K562 (cell line): ENCODE results near the gene GNAL. TPM values are rescaled to one million over a fixed set of nuclear protein-coding genes. Genes with fewer than 3 reads are reported as not detected.

Experiments
- ATAC-seq: fragments of 200-7000 bp; cut with Tn5 transposase; 3 replicates; pipeline ENCODE4 v1.9.1; 2020; ENCODE audit warnings: moderate library complexity
- BruUV-seq: library from RNA; stranded (reverse); fragments of 400-500 nt; replicated peaks from 2 replicates; lab custom pipeline; 2021; lab: Mats Ljungman, UMichigan
- CTCF ChIA-PET: fragments of 300-600 bp; formaldehyde crosslinking; extraction: SDS; loops from one replicate; lab custom pipeline; 2021; ENCODE audit warnings: low intra/inter-chr PET ratio; lab: Yijun Ruan, JAX
- POLR2A ChIA-PET: fragments of 300-600, 350-650 bp; sonication (Branson Sonifier 250); formaldehyde crosslinking; extraction: SDS; loops from one replicate; lab custom pipeline; 2021; ENCODE audit warnings: antibody characterized with exemption, inconsistent platforms; lab: Yijun Ruan, JAX
- DNase-seq, 4 experiments: peaks; one replicate each; pipeline versions ENCODE4 v3.0.0 to v3.0.0-alpha.2; 2011 to 2018; ENCODE audit warnings: low spot score in 3 of 4, mixed read lengths in 3 of 4; ENCODE audit errors: extremely low read depth in 1 of 4
- FAIRE-seq: peaks from 2 replicates; lab custom pipeline; 2011; peaks lifted over from hg19 to GRCh38; lab: Jason Lieb, UNC
- H2AFZ ChIP-seq: 2 replicates; pipeline ENCODE4 v1.6.0; 2011; ENCODE audit warnings: low read depth, low read length, control low read depth, inconsistent platforms
- H3K27ac ChIP-seq: fragments of 200-600 bp; 3 replicates; pipeline ENCODE4 v1.8.0; 2011; ENCODE audit warnings: low read depth, mild to moderate bottlenecking, control low read depth, inconsistent platforms, low read length, moderate library complexity, mixed read lengths; ENCODE audit errors: extremely low read depth
- H3K27me3 ChIP-seq, 2 experiments: fragments of 300-600 bp in 1 of 2; 2 replicates in 1 of 2; 3 replicates in 1 of 2; pipeline versions ENCODE4 v1.6.0 to v1.8.0; 2011; ENCODE audit warnings: inconsistent platforms in 2 of 2, low read length in 2 of 2, mild to moderate bottlenecking in 1 of 2, mixed read lengths in 1 of 2, moderate library complexity in 1 of 2; ENCODE audit not compliant: control insufficient read depth in 2 of 2, insufficient read depth in 2 of 2
- H3K36me3 ChIP-seq: fragments of 300-600 bp; 3 replicates; pipeline ENCODE4 v1.8.0; 2011; ENCODE audit warnings: mild to moderate bottlenecking, low read length, inconsistent platforms; ENCODE audit not compliant: control insufficient read depth, insufficient read depth
- H3K4me1 ChIP-seq, 2 experiments: fragments of 200-600 bp in 1 of 2; replicated peaks in 1 of 2; 2 replicates in 1 of 2; 3 replicates in 1 of 2; pipeline versions ENCODE4 v1.5.1 to v1.8.0; 2011; ENCODE audit warnings: inconsistent platforms in 2 of 2, low read length in 2 of 2, mild to moderate bottlenecking in 1 of 2, mixed read lengths in 1 of 2, moderate library complexity in 1 of 2; ENCODE audit not compliant: control insufficient read depth in 2 of 2, insufficient read depth in 2 of 2
- H3K4me2 ChIP-seq: 2 replicates; pipeline ENCODE4 v1.6.1; 2011; ENCODE audit warnings: low read length, control low read depth, inconsistent platforms, mixed read lengths; ENCODE audit not compliant: insufficient read depth
- H3K4me3 ChIP-seq: fragments of 200-600 bp; sonication (generic), shearing (Covaris generic); 2 replicates; pipeline ENCODE4 v1.5.1; 2016; ENCODE audit warnings: control low read depth, inconsistent platforms
- H3K79me2 ChIP-seq: fragments of 200-600 bp; 3 replicates; pipeline ENCODE4 v1.8.0; 2011; ENCODE audit warnings: low read length, inconsistent platforms; ENCODE audit not compliant: control insufficient read depth, insufficient read depth
- H3K9ac ChIP-seq, 2 experiments: 2 replicates each; pipeline versions ENCODE4 v1.6.0 to v1.6.1; 2011; ENCODE audit warnings: low read depth in 2 of 2, low read length in 2 of 2, control low read depth in 1 of 2, inconsistent platforms in 1 of 2, mild to moderate bottlenecking in 1 of 2, mixed read lengths in 1 of 2; ENCODE audit not compliant: insufficient read depth in 1 of 2
- H3K9me1 ChIP-seq: one replicate; pipeline ENCODE4 v1.6.0; 2011; ENCODE audit warnings: inconsistent platforms, mild to moderate bottlenecking, low read length, moderate library complexity; ENCODE audit not compliant: control insufficient read depth, insufficient read depth
- H3K9me3 ChIP-seq: replicated peaks from 2 replicates; pipeline ENCODE4 v1.5.1; 2011; ENCODE audit warnings: low read depth, low read length, inconsistent platforms; ENCODE audit not compliant: control insufficient read depth, insufficient read depth
- H4K20me1 ChIP-seq: replicated peaks from 2 replicates; pipeline ENCODE4 v1.6.1; 2011; ENCODE audit warnings: low read length, inconsistent platforms, mixed read lengths; ENCODE audit not compliant: control insufficient read depth, insufficient read depth
- ARID2 ChIP-seq: fragments of 450-650 bp; IDR thresholded peaks from 2 replicates; pipeline ENCODE4 v1.6.1; 2017; ENCODE audit warnings: antibody characterized with exemption, mild to moderate bottlenecking
- CTCF ChIP-seq, 3 experiments: IDR thresholded peaks in 2 of 3; conservative IDR thresholded peaks in 1 of 3; 2 replicates each; pipeline ENCODE4 v1.5.1; 2011 to 2012; ENCODE audit warnings: low read length in 3 of 3, mild to moderate bottlenecking in 3 of 3, control low read depth in 2 of 3, improper control_type of control experiment in 1 of 3, inconsistent platforms in 1 of 3, low read depth in 1 of 3, mixed read lengths in 1 of 3, moderate library complexity in 1 of 3; ENCODE audit not compliant: insufficient read depth in 2 of 3
- MEIS2 ChIP-seq: fragments of 450-650 bp; IDR thresholded peaks from 2 replicates; pipeline ENCODE4 v1.6.1; 2014; ENCODE audit warnings: mild to moderate bottlenecking; ENCODE audit not compliant: partially characterized antibody
- NEUROD1 ChIP-seq: fragments of 150-350 bp; IDR thresholded peaks from 2 replicates; pipeline ENCODE4 v1.6.1; 2014; ENCODE audit warnings: borderline replicate concordance, low read length, low read depth; ENCODE audit not compliant: partially characterized antibody
- RAD21 ChIP-seq, 2 experiments: fragments of 250-450 bp in 1 of 2; fragments of 450-650 bp in 1 of 2; sonication (Bioruptor Pico) in 1 of 2; formaldehyde crosslinking in 1 of 2; IDR thresholded peaks in 1 of 2; conservative IDR thresholded peaks in 1 of 2; 2 replicates each; pipeline versions ENCODE4 v1.4.0 to v1.8.0; 2020 to 2022; ENCODE audit warnings: mild to moderate bottlenecking in 2 of 2, moderate library complexity in 1 of 2
- REST ChIP-seq, 2 experiments: fragments of 450-650 bp; formaldehyde crosslinking in 1 of 2; IDR thresholded peaks; 2 replicates each; pipeline versions ENCODE4 v1.4.0 to v1.6.1; 2014 to 2020; ENCODE audit warnings: mild to moderate bottlenecking in 2 of 2, borderline replicate concordance in 1 of 2, low read depth in 1 of 2
- SMC3 ChIP-seq: conservative IDR thresholded peaks from 2 replicates; pipeline ENCODE4 v1.6.1; 2011; ENCODE audit warnings: low read depth, low read length, improper control_type of control experiment; ENCODE audit not compliant: insufficient read depth
- ZNF551 ChIP-seq: fragments of 250-450 bp; sonication (Bioruptor Pico); IDR thresholded peaks from 2 replicates; pipeline ENCODE4 v1.5.0; 2021; ENCODE audit warnings: mild to moderate bottlenecking, moderate library complexity
- WGBS: fragments of 100-300 bp; shearing (Covaris generic); methylation state at CpG from one replicate; pipeline ENCODE4 v1.1.6; 2016; ENCODE audit warnings: low coverage, mixed read lengths; ENCODE audit not compliant: insufficient coverage; ENCODE audit errors: missing lambda C conversion rate; 5-methylcytosine and 5-hydroxymethylcytosine counted together
- in situ Hi-C: fragments of 300-500 bp; cut with MboI; formaldehyde crosslinking; loops from 4 replicates; pipeline ENCODE4 v1.15.0; 2018; ENCODE audit warnings: inconsistent platforms, mixed read lengths
- intact Hi-C: fragments of 100-400 bp; cut with micrococcal nuclease; formaldehyde crosslinking; loops from 2 replicates; pipeline ENCODE4 v1.14.2; 2022
- polyA plus RNA-seq, 8 experiments: library from polyadenylated mRNA; depleted of rRNA in 4 of 8; stranded (reverse) in 5 of 8; unstranded in 3 of 8; fragments of >200 nt; fragmentation: Nextera tagmentation in 2 of 8; fragmentation: Illumina TruSeq in 1 of 8; extraction: Ambion mirVana in 2 of 8; extraction: Trizol in 1 of 8; gene quantifications; 2 replicates each; pipeline versions ENCODE4 v1.2.1 to v1.2.3, GENCODE V29; 2011 to 2014; ENCODE audit warnings: inconsistent platforms in 1 of 8, missing spikeins in 1 of 8
- total RNA-seq, 7 experiments: library from RNA; depleted of rRNA in 6 of 7; stranded (reverse); fragments of >200 nt in 6 of 7; fragmentation: Illumina TruSeq in 2 of 7; extraction: Trizol in 2 of 7; gene quantifications; 2 replicates each; pipeline versions ENCODE4 v1.2.1 to v1.2.3, GENCODE V29; 2011 to 2021; ENCODE audit warnings: low replicate concordance in 1 of 7

The GNAL gene
- total and polyA plus RNA-seq, 9 of the 15 experiments (the other 6 are each of a cell fraction or from before 2014, with no cell fraction given), result under 0.01 to 0.10 (median 0.01) TPM; not detected in 5

GRCh38 chr18:11872479-11873136, 183.5 kb downstream of the GNAL start:
- H2AFZ ChIP-seq, result no peak overlapping the region
- in situ Hi-C loops (no loop called here), intact Hi-C loops (loop anchor here (1.0 to 5.0 kb wide), 3 partner anchors 139 to 215 kb away; no protein-coding TSS in a partner anchor)
- H3K4me2 ChIP-seq, result no peak overlapping the region
- CTCF ChIA-PET, result interaction anchor here (2.3 kb wide), 1 partner anchor 140 kb away, joined by 22 read pairs; no protein-coding TSS in a partner anchor
- WGBS, result under 1% methylated on average over 11 of the region's 13 CpGs
- peak; percentile 62 to 72 (median 68) for DNase-seq
- no peaks in the 10 kb centered on the region for H3K36me3 ChIP-seq
- H3K27ac ChIP-seq, result no peak overlapping the region
- H4K20me1 ChIP-seq, result no peaks in the 10 kb centered on the region
- no peaks in the 10 kb centered on the region for H3K9me1 ChIP-seq
- H3K79me2 ChIP-seq, result no peaks in the 10 kb centered on the region
- H3K9ac ChIP-seq, result peak overlapping the region in 1 of 2 experiments; percentile 64; a peak in 1 of 4 replicates
- peaks cover 0 to 3% of the 10 kb centered on the region in 2 experiments; a peak in 1 of 5 replicates for H3K4me1 ChIP-seq
- no peak overlapping the region for H3K4me3 ChIP-seq
- peak; percentile 98 for ATAC-seq
- H3K27me3 ChIP-seq, result peaks cover 0 to 17% of the 10 kb centered on the region in 2 experiments; a peak in 4 of 5 replicates
- BruUV-seq, result no TSS peak
- POLR2A ChIA-PET, result interaction anchor here (0.6 to 1.0 kb wide), 6 partner anchors 17 to 1782 kb away, joined by 3 to 4 read pairs (median 3); no protein-coding TSS in a partner anchor
- H3K9me3 ChIP-seq, result no peaks in the 10 kb centered on the region; the same call in 1 of the 2 replicates
- FAIRE-seq, result peak; percentile 96
- TF ChIP-seq MEIS2 (peak; percentile 41), ARID2 (peak; percentile 95), CTCF (IDR thresholded peaks at IDR 0.05 in 2 of 3, conservative IDR thresholded peaks at IDR 0.05 in 1 of 3; ENCODE audit: insufficient read depth in 2 of 3, low read depth in 1 of 3, low read length in 3 of 3) (peak; percentile 72 to 84 (median 79)), SMC3 (peak; percentile 81), ZNF551 (CRISPR knock-in tag) (no peak), REST (IDR thresholded peaks at IDR 0.05; ENCODE audit: borderline replicate concordance) (peak; percentile 88), REST (CRISPR knock-in tag; IDR thresholded peaks at IDR 0.05; ENCODE audit: low read depth) (no peak), RAD21 (CRISPR knock-in tag; conservative IDR thresholded peaks at IDR 0.05 in 1 of 2, IDR thresholded peaks at IDR 0.05 in 1 of 2) (peak; percentile 79 to 95), NEUROD1 (no peak)
